ENCODE results near the gene NUDT1. TPM values are rescaled to one million over a fixed set of nuclear protein-coding genes. Genes with fewer than 3 reads are reported as not detected.

NUDT1 gene
- total and polyA plus RNA-seq, 4 experiments from 2014 or later = 20.9 to 59.2 (median 31.5) TPM

- Histone ChIP-seq H3K9me3 (ENCODE audit: control insufficient read depth in 1 of 2, low read length in 2 of 2) (peaks cover 0 to 9% of the 10 kb centered on the region in 2 donors), H3K36me3 (ENCODE audit: insufficient read depth, low read length) (no peaks in the 10 kb centered on the region), H3K4me1 (ENCODE audit: insufficient read depth, low read length) (no peaks in the 10 kb centered on the region), H3K4me3 (ENCODE audit: low read length in 2 of 2) (no peak overlapping the region), H3K27me3 (ENCODE audit: insufficient read depth, low read length) (no peaks in the 10 kb centered on the region), H3K27ac (ENCODE audit: low read depth, low read length) (no peak overlapping the region)
- Mint-ChIP-seq H3K36me3 (peaks cover 34 to 48% of the 10 kb centered on the region in 2 donors), H3K27ac (peak overlapping the region in 2 of 7 donors; percentile 29 to 43), H3K9me3 (peaks cover 0 to 10% (median 2%) of the 10 kb centered on the region in 8 donors), H3K27me3 (no peaks in the 10 kb centered on the region), H3K4me3 (no peak overlapping the region), H3K4me1 (peaks cover 0 to 4% (median 1%) of the 10 kb centered on the region in 4 donors)
- intact Hi-C loops (cut with micrococcal nuclease) = no loop called here
- CTCF ChIA-PET (ENCODE audit: partially characterized antibody) = no interaction called here
- DNase-seq = no peak
- POLR2A ChIA-PET (ENCODE audit: partially characterized antibody) = no interaction called here
Observed at GRCh38 chr7:2197436-2198155, 44.4 kb upstream of the NUDT1 start.

- DNase-seq = no peak
- Mint-ChIP-seq H3K27ac (no peak overlapping the region), H3K9me3 (peaks cover 0 to 10% (median 2%) of the 10 kb centered on the region in 8 donors), H3K4me1 (peaks cover 0 to 4% (median 1%) of the 10 kb centered on the region in 4 donors), H3K27me3 (no peaks in the 10 kb centered on the region), H3K4me3 (no peak overlapping the region), H3K36me3 (peaks cover 33 to 44% of the 10 kb centered on the region in 2 donors)
- no peak overlapping the region for H3K27ac ChIP-seq (ENCODE audit: low read depth, low read length)
- intact Hi-C loops (cut with micrococcal nuclease) = no loop called here
- no peaks in the 10 kb centered on the region for H3K36me3 ChIP-seq (ENCODE audit: insufficient read depth, low read length)
- H3K27me3 ChIP-seq (ENCODE audit: insufficient read depth, low read length) = no peaks in the 10 kb centered on the region
- CTCF ChIA-PET (ENCODE audit: partially characterized antibody) = no interaction called here
- H3K9me3 ChIP-seq (ENCODE audit: control insufficient read depth in 1 of 2, low read length in 2 of 2) = peaks cover 0 to 9% of the 10 kb centered on the region in 2 donors
- no peaks in the 10 kb centered on the region for H3K4me1 ChIP-seq (ENCODE audit: insufficient read depth, low read length)
- H3K4me3 ChIP-seq (ENCODE audit: low read length in 2 of 2) = no peak overlapping the region
- POLR2A ChIA-PET (ENCODE audit: partially characterized antibody) = no interaction called here
Observed at GRCh38 chr7:2198206-2198605, 43.8 kb upstream of the NUDT1 start.

- Mint-ChIP-seq H3K4me1 (peaks cover 0 to 4% (median 1%) of the 10 kb centered on the region in 4 donors), H3K9me3 (peaks cover 0 to 10% (median 2%) of the 10 kb centered on the region in 8 donors), H3K4me3 (no peak overlapping the region), H3K36me3 (peaks cover 33 to 41% of the 10 kb centered on the region in 2 donors), H3K27ac (no peak overlapping the region), H3K27me3 (no peaks in the 10 kb centered on the region)
- H3K4me3 ChIP-seq (ENCODE audit: low read length in 2 of 2) = no peak overlapping the region
- ChIA-PET POLR2A (ENCODE audit: partially characterized antibody) (no interaction called here), CTCF (ENCODE audit: partially characterized antibody) (no interaction called here)
- no peaks in the 10 kb centered on the region for H3K27me3 ChIP-seq (ENCODE audit: insufficient read depth, low read length)
- H3K27ac ChIP-seq (ENCODE audit: low read depth, low read length) = no peak overlapping the region
- H3K36me3 ChIP-seq (ENCODE audit: insufficient read depth, low read length) = no peaks in the 10 kb centered on the region
- DNase-seq = no peak
- intact Hi-C loops (cut with micrococcal nuclease) = no loop called here
- H3K9me3 ChIP-seq (ENCODE audit: control insufficient read depth in 1 of 2, low read length in 2 of 2) = peaks cover 0 to 9% of the 10 kb centered on the region in 2 donors
- no peaks in the 10 kb centered on the region for H3K4me1 ChIP-seq (ENCODE audit: insufficient read depth, low read length)
Observed at GRCh38 chr7:2198760-2199159, 43.3 kb upstream of the NUDT1 start.

GRCh38 chr7:2199528-2199927 is 42.5 kb upstream of the NUDT1 start:
- POLR2A ChIA-PET (ENCODE audit: partially characterized antibody) = no interaction called here

GRCh38 chr7:2199956-2200583 is 42.0 kb upstream of the NUDT1 start:
- Histone ChIP-seq H3K27me3 (ENCODE audit: insufficient read depth, low read length) (no peaks in the 10 kb centered on the region), H3K4me1 (ENCODE audit: insufficient read depth, low read length) (no peaks in the 10 kb centered on the region), H3K4me3 (ENCODE audit: low read length in 2 of 2) (no peak overlapping the region), H3K9me3 (ENCODE audit: control insufficient read depth in 1 of 2, low read length in 2 of 2) (peaks cover 0 to 8% of the 10 kb centered on the region in 2 donors), H3K27ac (ENCODE audit: low read depth, low read length) (no peak overlapping the region), H3K36me3 (ENCODE audit: insufficient read depth, low read length) (no peaks in the 10 kb centered on the region)
- peaks cover 0 to 10% (median 2%) of the 10 kb centered on the region in 8 donors for H3K9me3 Mint-ChIP-seq
- H3K27me3 Mint-ChIP-seq = no peaks in the 10 kb centered on the region
- H3K36me3 Mint-ChIP-seq = peaks cover 33 to 38% of the 10 kb centered on the region in 2 donors
- POLR2A ChIA-PET (ENCODE audit: partially characterized antibody) = no interaction called here
- intact Hi-C loops (cut with micrococcal nuclease) = no loop called here
- DNase-seq = no peak
- no peak overlapping the region for H3K4me3 Mint-ChIP-seq
- CTCF ChIA-PET (ENCODE audit: partially characterized antibody) = interaction anchor here (0.5 kb wide), 1 partner anchor 148 kb away, joined by 4 read pairs; no protein-coding TSS in a partner anchor
- H3K4me1 Mint-ChIP-seq = peaks cover 0 to 4% (median 1%) of the 10 kb centered on the region in 4 donors
- H3K27ac Mint-ChIP-seq = peak overlapping the region in 1 of 7 donors; percentile 29

More at GRCh38 chr7:2199528-2199927, 42.5 kb upstream of the NUDT1 start:
- CTCF ChIA-PET (ENCODE audit: partially characterized antibody) = no interaction called here
- no peaks in the 10 kb centered on the region for H3K27me3 Mint-ChIP-seq
- peaks cover 0 to 4% (median 1%) of the 10 kb centered on the region in 4 donors for H3K4me1 Mint-ChIP-seq
- H3K27ac Mint-ChIP-seq = no peak overlapping the region
- H3K36me3 Mint-ChIP-seq = peaks cover 33 to 39% of the 10 kb centered on the region in 2 donors
- H3K27ac ChIP-seq (ENCODE audit: low read depth, low read length) = no peak overlapping the region
- no peaks in the 10 kb centered on the region for H3K27me3 ChIP-seq (ENCODE audit: insufficient read depth, low read length)
- no peaks in the 10 kb centered on the region for H3K4me1 ChIP-seq (ENCODE audit: insufficient read depth, low read length)
- no peak for DNase-seq
- H3K9me3 Mint-ChIP-seq = peaks cover 0 to 10% (median 2%) of the 10 kb centered on the region in 8 donors
- H3K36me3 ChIP-seq (ENCODE audit: insufficient read depth, low read length) = no peaks in the 10 kb centered on the region
- H3K4me3 ChIP-seq (ENCODE audit: low read length in 2 of 2) = no peak overlapping the region
- H3K9me3 ChIP-seq (ENCODE audit: control insufficient read depth in 1 of 2, low read length in 2 of 2) = peaks cover 0 to 9% of the 10 kb centered on the region in 2 donors
- no peak overlapping the region for H3K4me3 Mint-ChIP-seq
- intact Hi-C loops (cut with micrococcal nuclease) = no loop called here

GRCh38 chr7:2200584-2200980 is 41.4 kb upstream of the NUDT1 start:
- CTCF ChIA-PET (ENCODE audit: partially characterized antibody) = interaction anchor here (0.5 kb wide), 1 partner anchor 148 kb away, joined by 4 read pairs; no protein-coding TSS in a partner anchor
- Mint-ChIP-seq H3K9me3 (peaks cover 0 to 6% (median under 1%) of the 10 kb centered on the region in 8 donors), H3K4me1 (peaks cover 0 to 4% (median 1%) of the 10 kb centered on the region in 4 donors), H3K36me3 (peaks cover 32 to 33% of the 10 kb centered on the region in 2 donors), H3K27me3 (no peaks in the 10 kb centered on the region), H3K27ac (no peak overlapping the region), H3K4me3 (no peak overlapping the region)
- H3K9me3 ChIP-seq (ENCODE audit: control insufficient read depth in 1 of 2, low read length in 2 of 2) = peaks cover 0 to 3% of the 10 kb centered on the region in 2 donors
- H3K4me1 ChIP-seq (ENCODE audit: insufficient read depth, low read length) = no peaks in the 10 kb centered on the region
- no peaks in the 10 kb centered on the region for H3K36me3 ChIP-seq (ENCODE audit: insufficient read depth, low read length)
- no peaks in the 10 kb centered on the region for H3K27me3 ChIP-seq (ENCODE audit: insufficient read depth, low read length)
- POLR2A ChIA-PET (ENCODE audit: partially characterized antibody) = no interaction called here
- no peak for DNase-seq
- intact Hi-C loops (cut with micrococcal nuclease) = no loop called here
- no peak overlapping the region for H3K27ac ChIP-seq (ENCODE audit: low read depth, low read length)
- H3K4me3 ChIP-seq (ENCODE audit: low read length in 2 of 2) = no peak overlapping the region

GRCh38 chr7:2201128-2201527 is 40.9 kb upstream of the NUDT1 start:
- no peaks in the 10 kb centered on the region for H3K27me3 Mint-ChIP-seq
- Histone ChIP-seq H3K4me3 (ENCODE audit: low read length in 2 of 2) (no peak overlapping the region), H3K9me3 (ENCODE audit: control insufficient read depth in 1 of 2, low read length in 2 of 2) (no peaks in the 10 kb centered on the region), H3K27ac (ENCODE audit: low read depth, low read length) (no peak overlapping the region), H3K27me3 (ENCODE audit: insufficient read depth, low read length) (no peaks in the 10 kb centered on the region), H3K36me3 (ENCODE audit: insufficient read depth, low read length) (no peaks in the 10 kb centered on the region), H3K4me1 (ENCODE audit: insufficient read depth, low read length) (no peaks in the 10 kb centered on the region)
- DNase-seq = no peak
- H3K27ac Mint-ChIP-seq = no peak overlapping the region
- peaks cover 0 to 4% (median 1%) of the 10 kb centered on the region in 4 donors for H3K4me1 Mint-ChIP-seq
- H3K4me3 Mint-ChIP-seq = no peak overlapping the region
- H3K36me3 Mint-ChIP-seq = peaks cover 27 to 28% of the 10 kb centered on the region in 2 donors
- ChIA-PET POLR2A (ENCODE audit: partially characterized antibody) (no interaction called here), CTCF (ENCODE audit: partially characterized antibody) (no interaction called here)
- intact Hi-C loops (cut with micrococcal nuclease) = no loop called here
- peaks cover 0 to 4% (median 0%) of the 10 kb centered on the region in 8 donors for H3K9me3 Mint-ChIP-seq

All from CD4-positive, alpha-beta memory T cell (primary cell).